ENCODE results near the gene TVP23A. TPM values are rescaled to one million over a fixed set of nuclear protein-coding genes. Genes with fewer than 3 reads are reported as not detected.
"Not testable (repeated sequence)": the region's sequence is repeated elsewhere in the genome, so short reads cannot be mapped to it uniquely, and the experiment has no call there.

The TVP23A gene
- total RNA-seq, 1 donor from 2014 or later: 0.22 TPM

GRCh38 chr16:10808218-10808617 is 10.4 kb downstream of the TVP23A start:
- intact Hi-C loops (cut with micrococcal nuclease): no loop called here

DNA sequence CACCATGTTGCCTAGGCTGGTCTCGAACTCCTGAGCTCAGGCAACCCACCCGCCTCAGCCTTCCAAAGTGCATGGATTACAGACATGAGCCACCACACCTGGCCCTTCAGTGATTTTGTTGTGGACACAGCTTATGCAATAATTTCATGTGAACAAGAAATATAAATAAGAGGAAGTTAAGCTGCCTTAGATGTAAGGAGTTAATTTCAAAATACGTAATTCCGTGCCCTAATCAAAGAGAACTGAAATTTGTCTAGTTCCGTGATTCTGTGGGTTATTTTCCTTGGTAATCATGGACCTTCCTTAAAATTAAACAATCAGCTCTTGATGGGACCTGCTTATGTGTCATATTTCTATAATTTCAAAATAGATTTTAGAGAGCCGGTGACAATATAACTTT is 11.9 kb downstream of the TVP23A start:
- intact Hi-C loops (cut with micrococcal nuclease): no loop called here

GRCh38 chr16:10805334-10805733 is 13.3 kb downstream of the TVP23A start:
- intact Hi-C loops (cut with micrococcal nuclease): no loop called here

DNA sequence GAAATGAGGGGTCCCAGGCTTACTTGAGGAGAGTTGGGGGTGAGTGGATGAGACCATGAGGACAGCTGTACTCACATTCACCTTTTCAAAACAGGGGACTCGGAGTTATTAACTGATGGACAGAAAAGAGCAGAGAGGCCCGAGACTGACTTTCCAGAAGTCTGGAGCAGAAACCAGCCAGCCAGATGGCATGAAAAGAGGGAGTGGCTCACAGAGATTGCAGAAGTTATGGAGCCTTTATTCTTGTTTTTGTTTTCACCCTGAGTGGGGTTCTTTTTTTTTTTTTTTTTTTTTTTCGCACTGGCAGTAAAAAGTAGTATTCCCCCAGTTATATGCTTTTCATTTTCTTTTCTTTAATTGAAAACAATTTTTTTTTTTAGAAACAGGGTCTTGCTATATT is 18.9 kb downstream of the TVP23A start:
- intact Hi-C loops (cut with micrococcal nuclease): no loop called here

DNA sequence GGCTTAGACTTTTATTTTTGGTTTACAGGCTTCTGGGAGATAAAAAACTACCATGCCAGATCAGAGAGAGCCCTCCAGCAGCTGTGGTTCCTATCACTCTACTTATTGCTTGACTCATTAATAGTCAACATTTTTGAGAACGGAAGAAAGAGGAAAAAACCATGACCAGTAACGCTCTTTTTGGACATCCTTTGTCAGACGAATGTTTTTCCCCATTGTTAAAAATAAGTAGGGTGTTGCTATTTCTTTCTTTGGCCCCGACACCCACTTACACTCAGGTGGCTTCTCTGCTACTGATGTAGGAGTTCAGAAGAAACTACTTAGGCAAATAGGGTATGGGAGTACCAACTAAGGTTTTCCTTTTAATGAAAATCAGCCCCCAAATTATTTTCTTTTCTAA is 27.5 kb downstream of the TVP23A start:
- intact Hi-C loops (cut with micrococcal nuclease): no loop called here

- intact Hi-C loops (cut with micrococcal nuclease): not testable (repeated sequence)
Observed at GRCh38 chr16:10788630-10789029, 30.0 kb downstream of the TVP23A start.

GRCh38 chr16:10787304-10787703 is 31.3 kb downstream of the TVP23A start:
- intact Hi-C loops (cut with micrococcal nuclease): no loop called here

DNA sequence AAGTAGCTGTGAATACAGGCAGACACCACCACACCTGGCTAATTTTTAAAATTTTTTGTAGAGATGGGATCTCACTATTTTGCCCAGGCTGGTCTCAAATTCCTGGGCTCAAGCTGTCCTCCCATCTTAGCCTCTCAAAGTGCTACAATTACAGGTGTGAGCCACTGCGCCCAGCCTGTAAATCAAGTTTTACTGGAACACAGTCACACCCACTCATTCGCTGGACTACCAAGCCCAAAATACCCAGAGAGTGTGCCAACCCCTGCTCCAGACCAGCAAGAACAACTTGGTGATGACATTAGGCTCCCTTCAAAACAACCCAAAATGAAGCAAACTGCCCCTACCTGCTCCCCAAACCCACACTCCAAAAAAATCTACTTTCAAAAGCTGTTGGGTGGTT is 36.0 kb downstream of the TVP23A start:
- intact Hi-C loops (cut with micrococcal nuclease): no loop called here

GRCh38 chr16:10780628-10781027 is 38.0 kb downstream of the TVP23A start:
- intact Hi-C loops (cut with micrococcal nuclease): no loop called here

DNA sequence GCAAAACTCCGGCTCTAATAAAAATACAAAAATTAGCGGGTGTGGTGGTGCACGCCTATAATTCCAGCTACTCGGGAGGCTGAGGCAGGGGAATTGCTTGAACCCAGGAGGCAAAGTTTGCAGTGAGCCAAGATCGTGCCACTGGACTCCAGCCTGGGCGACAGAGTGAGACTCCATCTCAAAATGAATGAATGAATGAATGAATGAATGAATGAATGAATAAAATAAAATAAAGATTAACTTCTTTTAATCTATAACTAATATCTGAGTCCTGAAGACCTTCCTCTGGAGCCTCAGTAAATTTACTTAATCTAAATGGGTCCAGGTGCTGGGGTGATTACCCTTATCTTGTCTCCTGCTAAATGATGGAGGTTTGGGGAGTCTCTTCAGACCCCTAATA is 38.7 kb downstream of the TVP23A start:
- intact Hi-C loops (cut with micrococcal nuclease): loop anchor here (10.0 kb wide), 1 partner anchor 95 kb away; the partner anchor contains the start of gene CIITA

DNA sequence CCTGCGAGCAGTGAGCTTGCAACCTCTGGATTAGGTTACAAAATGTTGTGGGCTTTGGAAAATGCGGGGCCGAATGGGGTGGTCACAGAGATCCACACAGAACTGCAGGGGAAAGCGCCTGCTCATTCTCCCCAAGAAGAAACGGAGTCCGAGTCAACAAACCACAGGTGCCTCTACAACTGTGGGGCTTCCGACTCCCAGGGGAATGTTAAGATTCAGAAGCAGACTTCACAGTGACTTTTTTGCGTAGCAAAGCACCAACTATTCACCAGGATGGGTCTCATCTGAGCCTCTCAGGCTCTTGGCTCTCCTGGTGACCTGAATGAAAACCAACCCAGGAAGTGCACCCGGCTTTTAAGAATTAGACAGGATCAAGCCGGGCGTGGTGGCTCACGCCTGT is 41.2 kb downstream of the TVP23A start:
- intact Hi-C loops (cut with micrococcal nuclease): loop anchor here (10.0 kb wide), 1 partner anchor 97 kb away; the partner anchor contains the start of gene CIITA

DNA sequence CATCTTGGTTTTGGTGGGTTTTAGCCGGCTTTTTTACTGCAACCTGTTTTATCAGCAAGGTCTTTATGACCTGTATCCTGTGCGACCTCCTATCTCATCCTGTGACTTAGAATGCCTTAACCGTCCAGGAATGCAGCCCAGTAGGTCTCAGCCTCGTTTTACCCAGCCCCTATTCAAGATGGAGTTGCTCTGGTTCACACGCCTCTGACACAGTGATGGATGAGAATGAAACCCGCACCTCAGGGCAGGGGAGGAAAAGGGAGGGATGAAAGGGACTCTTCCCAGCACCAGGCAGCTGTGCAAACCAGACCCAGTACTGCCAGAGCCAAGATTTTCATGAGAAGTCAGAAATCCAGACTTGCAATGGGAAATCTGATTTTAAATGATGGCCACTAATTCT is 41.7 kb downstream of the TVP23A start:
- intact Hi-C loops (cut with micrococcal nuclease): loop anchor here (1.0 to 10.0 kb wide), 2 partner anchors 35 to 98 kb away; partner anchors contain the start of gene CIITA

GRCh38 chr16:10776280-10776679 is 42.3 kb downstream of the TVP23A start:
- intact Hi-C loops (cut with micrococcal nuclease): loop anchor here (1.0 to 10.0 kb wide), 2 partner anchors 36 to 99 kb away; partner anchors contain the start of gene CIITA

GRCh38 chr16:10770907-10771306 is 47.7 kb downstream of the TVP23A start:
- intact Hi-C loops (cut with micrococcal nuclease): loop anchor here (10.0 kb wide), 1 partner anchor 104 kb away; the partner anchor contains the start of gene CIITA

- intact Hi-C loops (cut with micrococcal nuclease): no loop called here
Observed at GRCh38 chr16:10769381-10769780, 49.2 kb downstream of the TVP23A start.

DNA sequence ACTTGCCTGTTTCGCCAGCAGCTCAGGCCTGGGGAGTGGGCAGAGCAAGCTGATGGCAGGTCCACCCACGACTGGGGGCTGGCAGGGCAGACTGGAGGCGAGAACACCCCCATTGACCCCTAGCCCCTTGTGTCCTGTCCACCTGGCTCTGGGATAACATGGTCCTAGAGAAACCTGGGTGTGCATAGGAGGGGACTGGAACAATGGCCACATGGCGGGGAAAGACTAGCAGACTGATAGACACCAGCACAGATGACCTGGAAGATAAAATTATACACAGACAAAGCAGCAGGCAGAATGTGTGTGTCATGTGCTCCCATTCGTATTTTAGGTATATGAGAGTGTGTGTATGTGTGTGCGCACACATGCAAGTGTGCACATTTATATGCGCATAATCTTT is 51.5 kb downstream of the TVP23A start:
- intact Hi-C loops (cut with micrococcal nuclease): no loop called here

GRCh38 chr16:10765772-10766171 is 52.8 kb downstream of the TVP23A start:
- intact Hi-C loops (cut with micrococcal nuclease): no loop called here

DNA sequence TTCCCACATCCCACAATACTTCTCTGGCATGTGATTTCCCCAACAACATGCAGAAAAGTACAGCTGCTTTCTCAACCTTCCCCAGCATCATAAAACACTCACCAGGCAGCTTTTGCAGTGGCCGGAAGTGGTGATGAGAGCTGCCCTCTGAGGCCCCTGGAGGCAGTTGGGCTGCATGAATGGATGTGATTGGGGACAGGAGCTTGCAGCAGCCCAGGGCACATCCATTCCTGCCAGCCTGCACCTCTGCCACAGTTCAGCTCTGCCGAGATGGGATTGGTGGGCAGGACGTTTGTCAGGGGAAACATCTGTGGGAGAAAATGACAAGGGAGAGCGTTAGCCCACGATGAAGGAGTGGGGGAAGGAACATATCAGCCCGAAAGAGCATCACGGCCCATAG is 55.1 kb downstream of the TVP23A start:
- intact Hi-C loops (cut with micrococcal nuclease): no loop called here

DNA sequence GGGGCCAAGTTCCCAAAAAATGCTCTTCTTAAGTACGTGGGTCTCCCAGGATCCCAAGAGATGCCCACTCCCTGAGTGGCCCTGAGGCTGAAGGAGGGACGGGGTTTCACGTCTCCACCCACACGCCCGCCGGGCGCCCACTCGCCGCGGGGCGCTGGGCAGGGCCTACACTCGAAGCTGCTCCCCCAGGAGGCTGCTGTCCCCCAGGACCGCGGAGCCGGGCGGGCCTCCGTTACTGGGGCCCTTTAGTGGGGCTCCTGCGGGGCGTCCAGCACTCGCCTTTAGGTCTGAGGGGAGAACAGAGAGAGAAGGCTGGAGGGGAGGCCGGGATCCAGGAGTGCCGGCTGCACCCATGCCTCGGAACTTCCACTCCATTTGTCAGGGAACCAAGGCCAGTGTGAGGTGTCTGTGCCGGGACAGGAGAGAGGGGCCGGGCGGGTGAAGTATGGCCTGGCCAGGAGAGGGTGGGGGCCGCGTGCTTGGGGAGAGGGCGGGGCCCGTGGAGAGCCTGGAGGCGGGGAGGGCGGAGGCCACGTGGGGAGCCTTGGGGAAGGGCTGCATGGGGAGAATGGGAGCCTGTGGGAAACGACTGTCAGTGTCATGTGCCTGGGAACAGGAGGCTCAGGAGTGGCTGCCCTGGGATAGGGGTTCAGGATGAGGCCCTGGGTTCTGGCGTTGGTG is 56.1 kb downstream of the TVP23A start:
- intact Hi-C loops (cut with micrococcal nuclease): no loop called here

GRCh38 chr16:10761373-10761772 is 57.2 kb downstream of the TVP23A start:
- intact Hi-C loops (cut with micrococcal nuclease): no loop called here

- intact Hi-C loops (cut with micrococcal nuclease): no loop called here
Observed at GRCh38 chr16:10760858-10761257, 57.7 kb downstream of the TVP23A start.

- intact Hi-C loops (cut with micrococcal nuclease): no loop called here
Observed at GRCh38 chr16:10756574-10756973, 62.0 kb downstream of the TVP23A start.

DNA sequence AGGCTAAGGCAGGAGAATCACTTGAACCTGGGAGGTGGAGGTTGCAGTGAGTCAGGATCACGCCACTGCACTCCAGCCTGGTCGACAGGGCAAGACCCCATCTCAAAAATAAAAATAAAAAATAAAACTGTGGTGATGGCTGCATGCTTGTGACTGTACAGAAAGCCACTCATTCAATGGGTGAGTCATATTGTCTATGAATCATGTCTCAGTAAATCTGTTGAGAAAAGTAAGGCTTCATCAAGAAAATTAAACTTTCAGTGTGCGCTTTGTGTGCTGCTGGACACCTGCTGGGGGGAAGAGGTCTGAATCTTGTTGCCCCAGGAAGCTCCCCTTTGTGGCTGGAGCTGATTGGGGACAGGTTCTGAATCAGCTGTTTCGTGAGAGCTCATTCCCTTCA is 63.7 kb downstream of the TVP23A start:
- intact Hi-C loops (cut with micrococcal nuclease): no loop called here
